ENCODE results near the gene P2RX2.

P2RX2 gene

GRCh38 chr12:132618683-132619043 is at the start of gene P2RX2:
Gene P2RX2 (plus strand): TSS chr12:132618776. CDS start chr12:132618817, 41 bp downstream.
- no peak for DNase-seq (ENCODE audit: low read depth)

DNA sequence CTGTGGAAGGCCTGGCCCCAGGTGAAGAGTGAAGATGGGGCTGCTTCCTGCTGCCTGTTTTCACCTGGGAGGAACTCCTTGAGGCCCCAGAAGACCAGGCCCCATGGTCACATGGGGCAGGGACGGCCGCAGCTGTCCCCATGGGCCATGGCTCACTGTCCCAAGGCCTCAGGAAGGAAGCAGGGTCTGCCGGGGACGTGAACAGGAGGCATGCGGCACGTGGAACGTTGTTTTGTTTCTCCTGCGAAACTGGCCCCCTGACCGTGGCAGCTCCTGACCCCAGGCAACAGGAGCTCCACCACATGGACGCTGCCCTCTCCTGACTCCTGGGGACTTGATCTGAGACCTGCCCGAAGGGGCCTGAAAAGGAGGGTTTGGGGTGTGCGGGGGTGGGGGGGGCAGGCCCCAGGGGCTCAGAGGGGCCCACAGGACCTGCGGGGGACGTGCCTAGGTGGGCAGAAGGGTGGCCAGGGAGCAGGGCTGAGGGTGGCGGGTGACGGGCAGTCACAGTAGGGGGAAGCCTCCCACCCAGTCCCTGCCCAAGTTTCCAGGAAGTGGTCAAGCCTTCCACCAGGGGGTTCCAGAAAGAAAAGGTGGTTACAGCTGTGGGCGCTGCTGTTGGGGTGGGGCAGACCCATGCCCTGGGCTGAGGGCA is 49.6 kb upstream of the P2RX2 start:
- no peak for DNase-seq (ENCODE audit: low read depth)

DNA sequence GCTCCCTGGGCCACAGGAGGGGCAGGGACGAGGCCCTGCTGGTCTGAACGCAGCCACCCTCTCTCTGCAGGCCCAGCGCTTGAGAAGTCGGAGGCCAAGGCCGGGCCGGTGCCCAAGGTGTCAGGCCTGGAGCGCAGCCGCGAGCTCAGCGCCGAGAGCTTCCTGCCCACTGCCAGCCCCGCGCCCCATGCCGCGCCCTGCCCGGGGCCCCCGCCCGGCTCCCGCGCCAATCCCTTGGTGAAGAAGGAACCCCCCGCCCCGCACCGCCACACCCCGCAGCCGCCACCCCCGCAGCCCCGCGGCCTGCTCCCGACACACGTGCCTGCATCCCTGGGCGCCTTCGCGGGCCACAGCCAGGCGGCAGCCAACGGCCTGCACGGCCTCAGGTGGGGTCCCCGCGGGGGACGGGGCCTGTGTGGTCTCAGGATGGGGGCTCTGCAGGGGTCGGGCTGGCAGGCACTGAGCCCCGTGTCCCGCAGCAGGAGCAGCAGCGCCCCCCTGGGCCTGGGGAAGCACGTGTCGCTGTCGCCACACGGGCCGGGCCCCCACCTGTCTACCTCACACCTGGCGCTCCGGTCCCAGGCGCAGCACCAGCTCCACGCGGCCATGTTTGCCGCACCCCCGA is 48.6 kb upstream of the P2RX2 start:
- no peak for DNase-seq (ENCODE audit: low read depth)

DNA sequence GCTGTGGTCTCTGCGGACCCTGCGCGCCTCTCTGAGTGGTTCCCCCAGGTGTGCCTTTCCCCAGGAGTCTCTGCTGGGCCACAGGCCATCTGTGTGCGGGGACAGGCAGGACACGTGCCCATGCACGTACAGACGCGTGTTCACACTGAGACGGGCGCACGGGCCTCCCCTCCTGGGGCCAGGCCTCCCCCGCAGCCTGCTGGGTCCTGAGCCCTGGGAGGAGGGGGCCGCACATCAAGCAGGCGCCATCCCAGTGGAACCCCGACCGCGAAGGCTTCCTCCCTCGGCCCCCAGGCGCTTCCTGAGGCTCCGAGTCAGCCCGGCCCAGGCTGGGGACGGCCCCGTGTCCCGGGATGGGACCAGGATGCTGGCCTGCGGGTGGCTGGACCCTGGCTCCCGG is 47.9 kb upstream of the P2RX2 start:
- DNase-seq (ENCODE audit: low read depth): no peak

DNA sequence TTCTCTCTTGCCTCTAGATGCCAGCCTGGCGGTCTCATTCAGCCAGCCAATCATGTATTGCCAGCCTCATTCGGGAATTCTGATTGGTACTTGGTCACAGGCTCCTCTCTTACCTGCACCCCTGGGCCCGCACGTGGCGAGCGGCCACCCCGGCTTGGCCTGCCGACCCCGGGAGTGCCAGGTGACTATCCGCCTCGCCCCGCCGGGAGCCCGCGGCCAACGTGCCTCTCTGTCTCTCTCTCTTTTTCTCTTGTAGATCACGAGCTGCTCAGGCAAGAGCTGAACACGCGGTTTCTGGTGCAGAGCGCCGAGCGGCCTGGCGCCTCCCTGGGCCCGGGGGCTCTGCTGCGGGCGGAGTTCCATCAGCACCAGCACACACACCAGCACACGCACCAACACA is 47.5 kb upstream of the P2RX2 start:
- no peak for DNase-seq (ENCODE audit: low read depth)

DNA sequence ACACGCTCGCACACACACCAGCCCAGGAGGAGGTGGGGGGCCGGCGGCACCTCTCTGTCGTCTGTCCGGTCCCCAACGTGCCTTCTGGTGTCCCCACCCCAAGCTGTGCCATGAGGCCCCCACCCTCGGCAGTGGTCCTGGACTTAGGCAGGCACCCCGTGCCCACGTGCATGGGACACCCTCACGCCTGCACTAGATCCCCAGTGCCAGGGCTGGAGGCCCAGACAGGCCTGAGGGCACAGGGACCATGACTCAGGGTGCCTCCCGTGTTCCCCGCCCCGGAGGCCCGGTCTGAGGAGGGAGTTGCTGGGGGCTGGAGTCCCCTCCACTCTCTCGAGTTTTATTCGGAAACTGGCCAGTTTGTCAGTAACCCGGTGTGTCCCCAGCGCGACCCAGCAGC is 47.0 kb upstream of the P2RX2 start:
- no peak for DNase-seq (ENCODE audit: low read depth)

- DNase-seq (ENCODE audit: low read depth): no peak
Measured at GRCh38 chr12:132572106-132572505, 46.5 kb upstream of the P2RX2 start.

DNA sequence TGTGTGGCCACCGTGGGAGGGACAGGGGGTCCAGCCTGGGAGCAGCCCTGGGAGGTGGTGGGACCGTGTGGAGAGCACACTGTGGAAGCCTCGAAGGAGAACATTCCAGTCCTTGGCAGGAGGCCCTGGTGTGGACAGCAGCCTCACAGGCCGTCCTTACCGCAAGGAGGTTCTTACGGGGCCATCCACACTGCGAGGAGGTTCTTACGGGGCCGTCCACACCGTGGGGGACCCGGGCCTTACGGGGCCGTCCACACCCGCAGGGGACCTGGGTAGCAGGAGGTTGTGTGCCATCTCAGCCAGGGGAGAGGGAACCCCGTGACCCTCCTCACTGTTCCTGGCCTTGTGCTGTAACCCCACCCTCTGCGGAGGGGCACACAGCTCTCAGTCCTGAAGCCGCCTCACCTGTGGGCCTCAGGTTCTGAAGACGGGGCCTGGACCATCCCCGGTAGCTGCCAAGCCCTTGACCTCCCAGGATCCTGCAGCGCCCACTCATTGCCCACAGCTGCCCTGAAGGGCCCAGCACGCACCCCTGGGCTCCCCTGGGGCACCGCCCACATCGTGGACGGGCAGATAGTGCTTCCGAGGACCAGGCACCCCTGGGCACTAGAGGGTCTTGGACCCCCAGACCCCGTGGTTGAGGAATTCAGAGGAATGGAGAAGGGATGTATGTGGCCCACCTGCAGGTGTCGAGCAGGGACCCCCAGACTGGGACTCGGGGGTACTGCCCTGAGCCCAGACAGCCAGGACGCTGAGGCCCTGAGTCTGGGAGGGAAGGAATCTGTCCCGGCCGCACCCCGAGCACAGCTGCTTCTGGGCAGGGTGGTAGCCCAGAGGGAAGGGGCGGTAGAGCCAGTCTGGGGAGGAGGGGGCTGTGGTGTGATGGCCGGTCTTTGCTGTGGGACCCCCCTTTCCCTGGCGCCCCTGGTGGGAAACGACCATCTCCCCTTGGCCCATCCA is 45.5 kb upstream of the P2RX2 start:
- DNase-seq (ENCODE audit: low read depth): no peak

DNA sequence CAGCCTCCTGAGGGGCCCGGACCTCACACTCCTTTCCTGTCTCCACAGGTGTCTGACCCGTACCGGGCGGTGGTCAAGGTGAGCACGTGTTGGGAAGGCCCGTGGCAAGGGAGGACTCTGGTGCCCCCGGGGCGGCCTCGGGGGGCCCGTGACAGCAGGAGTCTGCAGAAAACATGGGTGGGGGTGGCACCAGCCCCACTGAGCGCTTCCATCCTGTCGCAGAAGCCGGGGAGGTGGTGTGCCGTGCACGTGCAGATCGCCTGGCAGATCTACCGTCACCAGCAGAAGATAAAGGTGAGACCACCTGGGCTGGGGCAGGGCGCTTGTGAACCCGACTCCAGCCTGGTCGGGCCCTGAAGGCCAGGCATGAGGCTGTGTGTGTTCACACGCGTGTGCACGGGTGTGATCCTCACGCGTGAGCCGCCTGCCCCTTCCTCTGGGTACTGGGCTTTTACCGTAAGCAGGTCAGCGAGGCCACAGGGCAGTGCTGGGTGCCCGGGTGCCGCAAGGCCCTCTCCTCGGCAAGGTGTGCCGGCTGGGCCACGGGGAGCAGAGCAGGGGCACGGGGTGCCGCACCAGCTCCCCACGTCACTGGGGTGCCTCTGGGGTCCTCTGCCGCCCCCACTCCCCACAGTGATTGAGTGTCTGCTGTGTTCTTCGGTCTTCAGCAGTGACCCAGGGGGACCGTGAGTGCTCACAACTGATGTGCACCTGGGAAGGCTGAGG is 44.1 kb upstream of the P2RX2 start:
- no peak for DNase-seq (ENCODE audit: low read depth)

DNA sequence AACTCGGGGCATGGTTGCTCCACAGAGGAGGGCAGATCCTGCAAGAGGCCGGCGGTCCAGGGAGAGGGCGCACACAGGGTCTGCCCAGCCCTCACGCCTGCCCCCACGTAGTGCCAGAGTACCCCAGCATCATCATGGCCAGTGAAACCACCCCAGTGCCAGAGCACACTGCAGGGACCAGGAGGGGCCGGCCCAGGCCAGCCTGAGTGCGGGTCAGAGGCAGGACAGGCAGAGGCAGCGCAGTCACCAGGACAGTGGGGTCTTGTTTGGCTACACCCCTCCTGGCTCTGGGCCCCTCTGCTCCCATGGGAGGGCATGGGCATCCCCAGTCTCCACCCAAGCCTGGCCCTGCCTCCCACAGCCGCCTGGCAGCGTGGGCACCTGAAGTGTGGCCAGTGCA is 42.9 kb upstream of the P2RX2 start:
- no peak for DNase-seq (ENCODE audit: low read depth)

DNA sequence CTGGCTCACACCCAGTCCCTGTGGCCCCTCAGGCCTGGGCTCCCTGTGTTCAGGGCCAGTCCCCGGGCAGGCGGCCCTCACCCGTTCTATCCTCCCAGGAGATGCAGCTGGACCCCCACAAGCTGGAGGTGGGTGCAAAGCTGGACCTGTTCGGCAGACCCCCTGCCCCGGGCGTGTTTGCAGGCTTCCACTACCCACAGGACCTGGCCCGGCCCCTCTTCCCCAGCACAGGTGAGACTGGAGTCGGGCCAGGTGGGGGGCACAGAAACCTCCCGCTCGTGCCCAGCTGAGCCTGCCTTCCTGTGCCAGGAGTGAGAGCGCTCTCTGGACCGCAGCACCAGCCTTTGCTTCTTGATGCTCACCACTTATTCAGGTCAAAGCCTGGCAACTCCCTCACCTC is 41.9 kb upstream of the P2RX2 start:
- DNase-seq (ENCODE audit: low read depth): no peak

- no peak for DNase-seq (ENCODE audit: low read depth)
Measured at GRCh38 chr12:132577191-132577920, 41.2 kb upstream of the P2RX2 start.

DNA sequence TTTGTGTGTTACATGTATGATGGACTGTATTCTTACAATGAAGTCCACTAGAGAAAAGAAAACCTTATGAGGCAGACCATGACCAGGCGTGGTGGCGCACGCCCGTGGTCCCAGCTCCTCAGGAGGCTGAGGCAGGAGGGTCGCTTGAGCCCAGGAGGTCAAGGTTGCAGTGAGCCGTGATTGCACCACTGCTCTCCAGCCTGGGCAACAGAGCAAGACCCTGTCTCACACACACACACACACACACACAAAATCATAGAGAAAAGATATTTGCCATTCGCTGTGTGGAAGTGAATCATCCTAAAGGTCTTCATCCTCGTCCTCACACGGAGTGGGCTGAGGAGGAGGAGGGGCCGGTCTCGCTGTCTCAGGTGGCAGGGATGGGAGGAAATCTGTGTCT is 40.5 kb upstream of the P2RX2 start:
- DNase-seq (ENCODE audit: low read depth): no peak

DNA sequence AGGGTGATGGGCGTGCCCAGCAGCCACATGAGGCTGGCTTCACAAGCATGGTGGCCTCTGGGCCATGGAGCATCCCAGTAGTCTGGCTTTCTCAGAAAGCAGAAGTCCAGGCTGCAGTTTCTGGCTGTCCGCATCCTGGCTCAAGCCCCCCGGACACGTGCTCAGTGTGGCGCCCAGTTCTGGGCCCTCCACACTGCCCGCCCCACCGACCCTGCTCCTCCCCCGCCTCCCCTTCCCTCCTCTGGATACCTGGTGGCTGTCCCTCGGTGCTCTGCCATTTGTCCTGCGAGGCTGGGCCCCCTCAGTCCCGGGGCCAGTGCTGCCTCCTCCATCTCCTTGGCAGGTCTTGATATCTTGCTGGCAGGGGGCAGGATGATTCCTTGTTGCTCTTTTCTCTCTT is 39.8 kb upstream of the P2RX2 start:
- DNase-seq (ENCODE audit: low read depth): no peak

DNA sequence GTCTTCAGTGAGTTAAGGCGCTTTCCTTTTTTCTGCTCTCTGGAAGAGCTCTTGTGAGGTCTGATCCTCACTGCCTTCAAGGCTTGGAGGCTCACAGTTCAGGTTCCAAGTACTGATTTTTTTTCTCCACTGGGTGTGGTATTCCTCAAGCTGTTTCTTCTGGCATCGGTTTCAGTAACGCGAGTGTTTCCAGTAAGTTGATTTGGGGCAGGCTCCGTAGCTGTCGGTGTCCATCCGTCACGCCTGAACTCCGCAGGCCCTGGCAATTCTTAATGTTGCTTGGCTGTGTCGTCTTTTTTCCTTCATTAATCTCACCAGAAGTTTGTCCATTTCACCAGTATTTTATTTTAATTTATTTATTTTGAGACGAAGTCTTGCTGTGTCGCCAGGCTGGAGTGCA is 38.8 kb upstream of the P2RX2 start:
- DNase-seq (ENCODE audit: low read depth): no peak

- DNase-seq (ENCODE audit: low read depth): no peak
Measured at GRCh38 chr12:132580701-132581292, 37.8 kb upstream of the P2RX2 start.

GRCh38 chr12:132581348-132582057 is 37.1 kb upstream of the P2RX2 start:
- no peak for DNase-seq (ENCODE audit: low read depth)

DNA sequence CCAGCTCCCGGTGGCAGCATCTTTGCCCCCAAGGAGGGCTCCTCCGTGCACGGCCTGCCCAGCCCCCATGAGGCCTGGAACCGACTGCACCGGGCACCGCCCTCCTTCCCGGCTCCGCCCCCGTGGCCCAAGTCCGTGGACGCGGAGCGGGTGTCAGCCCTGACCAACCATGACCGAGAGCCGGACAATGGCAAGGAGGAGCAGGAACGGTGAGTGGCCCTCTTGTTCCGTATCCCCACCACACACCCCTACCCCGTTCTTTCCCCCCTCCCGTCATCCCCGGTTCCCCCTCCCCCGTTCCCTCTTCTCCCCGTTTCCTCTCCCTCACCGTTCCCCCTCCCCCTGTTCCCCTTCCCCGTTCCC is 36.5 kb upstream of the P2RX2 start:
- DNase-seq (ENCODE audit: low read depth): no peak

DNA sequence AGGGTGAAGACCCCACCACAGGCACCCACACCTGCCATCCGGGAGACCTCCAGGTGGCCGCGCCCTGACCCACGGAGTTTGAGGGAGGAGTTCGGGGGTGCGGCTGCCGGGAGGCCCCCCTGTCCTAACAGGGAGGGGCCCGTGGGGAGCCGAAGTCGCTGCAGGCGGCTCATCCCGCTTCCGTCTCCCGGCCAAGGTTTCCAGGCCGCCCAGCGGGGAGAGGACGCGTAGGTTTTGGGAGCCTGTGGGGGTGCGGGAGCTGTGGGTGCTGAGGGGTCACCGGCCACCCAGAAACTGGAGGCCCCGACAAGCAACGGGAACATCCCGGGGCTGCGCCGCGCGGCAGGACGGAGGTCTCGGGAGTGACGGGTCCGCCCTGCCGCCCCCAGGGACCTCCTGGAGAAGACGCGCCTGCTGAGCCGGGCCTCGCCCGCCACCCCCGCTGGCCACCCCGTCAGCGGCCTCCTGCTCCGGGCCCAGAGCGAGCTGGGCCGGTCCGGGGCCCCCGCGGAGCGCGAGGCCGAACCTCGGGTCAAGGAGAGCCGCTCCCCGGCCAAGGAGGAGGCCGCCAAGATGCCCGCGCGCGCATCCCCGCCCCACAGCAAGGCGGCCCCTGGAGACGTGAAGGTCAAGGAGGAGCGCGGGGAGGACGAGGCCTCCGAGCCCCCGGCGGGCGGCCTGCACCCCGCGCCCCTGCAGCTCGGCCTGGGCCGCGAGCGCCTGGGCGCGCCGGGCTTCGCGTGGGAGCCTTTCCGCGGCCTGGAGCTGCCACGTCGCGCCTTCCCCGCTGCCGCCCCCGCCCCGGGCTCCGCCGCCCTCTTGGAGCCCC is 35.8 kb upstream of the P2RX2 start:
- no peak for DNase-seq (ENCODE audit: low read depth)

DNA sequence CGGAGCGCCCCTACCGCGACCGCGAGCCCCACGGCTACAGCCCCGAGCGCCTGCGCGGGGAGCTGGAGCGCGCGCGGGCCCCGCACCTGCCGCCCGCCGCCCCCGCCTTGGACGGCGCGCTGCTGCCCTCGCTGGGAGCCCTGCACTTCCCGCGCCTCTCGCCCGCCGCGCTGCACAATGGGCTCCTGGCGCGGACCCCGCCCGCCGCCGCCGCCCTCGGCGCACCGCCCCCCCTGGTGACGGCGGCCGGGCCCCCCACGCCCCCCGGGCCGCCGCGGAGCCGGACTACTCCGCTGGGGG is 35.2 kb upstream of the P2RX2 start:
- DNase-seq (ENCODE audit: low read depth): no peak
